Tibial artery (tissue), 4 donors: ENCODE measurements around the gene SNCAIP.
A peak's percentile ranks its signal among the peaks of the same experiment; 100 is the strongest.

Experiments used
- DNase-seq, 2 donors: peaks; one replicate each; pipeline ENCODE4 v3.0.0-alpha.2; 2019
- H3K27ac ChIP-seq, 2 donors: fragments of 200-600 bp; sonication (generic) in 1 of 2; 1 replicate in 1 of 2; 2 replicates in 1 of 2; pipeline ENCODE4 v1.5.1; 2018 to 2019; ENCODE audit warnings: mild to moderate bottlenecking in 1 of 2
- H3K27me3 ChIP-seq, 2 donors: fragments of 200-600 bp; sonication (generic) in 1 of 2; one replicate each; pipeline versions ENCODE4 v1.5.1 to v1.6.0; 2016 to 2019
- H3K36me3 ChIP-seq, 3 donors: fragments of 200-600 bp; sonication (generic) in 2 of 3; one replicate each; pipeline ENCODE4 v1.5.1; 2016 to 2019; ENCODE audit warnings: mild to moderate bottlenecking in 2 of 3
- H3K4me1 ChIP-seq, 4 donors: fragments of 200-600 bp; sonication (generic) in 2 of 4; 1 replicate in 3 of 4; 2 replicates in 1 of 4; pipeline ENCODE4 v1.5.1; 2016 to 2019
- H3K4me3 ChIP-seq, 2 donors: fragments of 200-600 bp; sonication (generic) in 1 of 2; 1 replicate in 1 of 2; 2 replicates in 1 of 2; pipeline ENCODE4 v1.5.1; 2018 to 2019; ENCODE audit warnings: mild to moderate bottlenecking in 2 of 2
- H3K9me3 ChIP-seq, 3 donors: fragments of 200-600 bp; sonication (generic) in 1 of 3; one replicate each; pipeline ENCODE4 v1.5.1; 2016 to 2019
- intact Hi-C: fragments of 100-400 bp; cut with DNase I; formaldehyde crosslinking; loops from one replicate; pipeline ENCODE4 v1.15.0; 2023; ENCODE audit warnings: low total_unique reads
- TF ChIP-seq, protein P1 (sequence below), 2 experiments: fragments of 200-600 bp in 1 of 2; fragments of 450-650 bp in 1 of 2; IDR thresholded peaks; one replicate each; pipeline ENCODE4 v1.5.1; 2017 to 2019; ENCODE audit warnings: antibody characterized with exemption in 2 of 2, mild to moderate bottlenecking in 1 of 2, moderate library complexity in 1 of 2

SNCAIP gene

DNA sequence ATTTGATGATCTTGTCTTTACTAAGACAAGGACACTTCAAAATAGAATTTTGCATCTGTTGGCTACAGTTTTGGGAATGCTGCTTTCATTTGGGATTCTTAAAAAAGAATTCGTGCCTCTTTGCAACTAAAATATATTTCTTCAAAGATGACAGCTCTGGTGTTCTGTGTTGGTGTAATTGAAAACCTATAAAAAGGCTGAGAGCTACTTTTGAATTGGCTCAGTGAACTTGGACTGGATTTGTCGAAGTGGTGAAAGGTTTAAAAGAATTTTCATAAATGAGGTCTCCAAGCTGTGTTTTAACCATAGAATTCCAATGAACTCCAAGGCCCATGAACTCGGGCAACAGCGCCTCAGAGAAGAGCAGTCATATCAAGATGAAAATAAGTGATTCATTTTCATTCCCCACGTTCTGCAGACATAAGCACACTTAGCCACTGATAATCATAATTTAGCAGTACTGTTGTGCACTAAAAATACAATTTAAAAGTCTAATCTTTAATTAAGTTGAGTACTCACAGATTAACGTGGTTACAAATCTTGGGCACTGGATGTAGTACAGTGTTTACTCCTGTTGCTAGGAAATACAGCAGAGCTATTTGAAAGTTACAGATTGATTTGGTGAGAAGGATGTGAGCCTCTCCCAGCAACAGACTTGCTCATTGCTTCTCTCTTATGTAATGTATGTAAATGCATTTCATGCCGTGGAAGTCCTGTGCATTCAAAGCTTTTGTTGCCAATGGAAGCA lies 10.9 kb downstream of the SNCAIP start:
- Histone ChIP-seq H3K36me3 (no peaks in the 10 kb centered on the region), H3K27ac (peak overlapping the region; percentile 18 to 24), H3K9me3 (no peaks in the 10 kb centered on the region), H3K4me1 (peaks cover 0 to 18% (median 5%) of the 10 kb centered on the region in 4 donors), H3K4me3 (no peak overlapping the region), H3K27me3 (no peaks in the 10 kb centered on the region)
- intact Hi-C loops: no loop called here
- DNase-seq: no peak
- TF ChIP-seq, protein P1, sequence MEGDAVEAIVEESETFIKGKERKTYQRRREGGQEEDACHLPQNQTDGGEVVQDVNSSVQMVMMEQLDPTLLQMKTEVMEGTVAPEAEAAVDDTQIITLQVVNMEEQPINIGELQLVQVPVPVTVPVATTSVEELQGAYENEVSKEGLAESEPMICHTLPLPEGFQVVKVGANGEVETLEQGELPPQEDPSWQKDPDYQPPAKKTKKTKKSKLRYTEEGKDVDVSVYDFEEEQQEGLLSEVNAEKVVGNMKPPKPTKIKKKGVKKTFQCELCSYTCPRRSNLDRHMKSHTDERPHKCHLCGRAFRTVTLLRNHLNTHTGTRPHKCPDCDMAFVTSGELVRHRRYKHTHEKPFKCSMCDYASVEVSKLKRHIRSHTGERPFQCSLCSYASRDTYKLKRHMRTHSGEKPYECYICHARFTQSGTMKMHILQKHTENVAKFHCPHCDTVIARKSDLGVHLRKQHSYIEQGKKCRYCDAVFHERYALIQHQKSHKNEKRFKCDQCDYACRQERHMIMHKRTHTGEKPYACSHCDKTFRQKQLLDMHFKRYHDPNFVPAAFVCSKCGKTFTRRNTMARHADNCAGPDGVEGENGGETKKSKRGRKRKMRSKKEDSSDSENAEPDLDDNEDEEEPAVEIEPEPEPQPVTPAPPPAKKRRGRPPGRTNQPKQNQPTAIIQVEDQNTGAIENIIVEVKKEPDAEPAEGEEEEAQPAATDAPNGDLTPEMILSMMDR (IDR thresholded peaks at IDR 0.05): no peak

DNA sequence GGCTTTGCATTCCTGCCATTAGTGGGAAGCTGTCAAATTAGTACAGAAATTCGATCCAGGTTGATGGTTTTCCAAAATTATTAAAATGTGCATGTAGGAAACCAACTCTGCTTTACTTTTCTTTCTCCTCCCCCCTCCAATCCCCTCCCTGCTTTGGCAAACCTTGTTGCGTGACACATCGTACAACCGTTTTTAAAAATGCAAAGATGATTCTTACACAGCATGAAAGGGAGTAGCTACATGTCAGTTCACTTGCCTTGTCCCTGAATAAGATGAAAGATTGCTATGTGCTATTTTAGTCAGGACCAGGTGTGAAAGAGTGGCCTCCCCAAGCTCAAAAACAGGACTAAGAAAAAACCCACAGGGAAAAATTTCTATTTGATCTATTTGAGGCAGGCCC lies 11.7 kb downstream of the SNCAIP start:
- no peaks in the 10 kb centered on the region for H3K36me3 ChIP-seq
- H3K27me3 ChIP-seq: no peaks in the 10 kb centered on the region
- TF ChIP-seq, protein P1 (IDR thresholded peaks at IDR 0.05): no peak
- peaks cover 0 to 18% (median 5%) of the 10 kb centered on the region in 4 donors for H3K4me1 ChIP-seq
- intact Hi-C loops: no loop called here
- DNase-seq: no peak
- no peak overlapping the region for H3K4me3 ChIP-seq
- H3K27ac ChIP-seq: no peak overlapping the region
- H3K9me3 ChIP-seq: no peaks in the 10 kb centered on the region

DNA sequence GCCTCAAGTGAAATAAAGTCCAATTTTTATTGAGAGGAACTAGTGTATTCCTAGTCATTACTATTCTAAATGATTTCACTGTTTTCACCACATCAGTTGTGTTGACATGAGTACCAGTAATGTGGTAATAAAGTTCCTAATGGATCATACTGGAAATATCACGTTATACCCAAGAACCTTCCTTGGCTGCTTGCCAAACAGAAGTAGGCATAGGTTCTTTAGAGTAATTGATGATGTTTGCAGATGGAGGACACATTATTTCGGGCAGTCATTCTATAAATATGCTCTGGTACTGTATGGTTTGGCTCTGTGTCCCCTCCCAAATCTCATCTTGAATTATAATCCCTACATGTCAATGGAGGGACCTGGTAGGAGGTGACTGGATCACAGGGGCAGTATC lies 15.1 kb downstream of the SNCAIP start:
- peaks cover 0 to 18% (median 5%) of the 10 kb centered on the region in 4 donors for H3K4me1 ChIP-seq
- no peaks in the 10 kb centered on the region for H3K27me3 ChIP-seq
- H3K36me3 ChIP-seq: no peaks in the 10 kb centered on the region
- TF ChIP-seq, protein P1 (IDR thresholded peaks at IDR 0.05): no peak
- no peak for DNase-seq
- intact Hi-C loops: no loop called here
- no peak overlapping the region for H3K27ac ChIP-seq
- no peak overlapping the region for H3K4me3 ChIP-seq
- H3K9me3 ChIP-seq: no peaks in the 10 kb centered on the region

DNA sequence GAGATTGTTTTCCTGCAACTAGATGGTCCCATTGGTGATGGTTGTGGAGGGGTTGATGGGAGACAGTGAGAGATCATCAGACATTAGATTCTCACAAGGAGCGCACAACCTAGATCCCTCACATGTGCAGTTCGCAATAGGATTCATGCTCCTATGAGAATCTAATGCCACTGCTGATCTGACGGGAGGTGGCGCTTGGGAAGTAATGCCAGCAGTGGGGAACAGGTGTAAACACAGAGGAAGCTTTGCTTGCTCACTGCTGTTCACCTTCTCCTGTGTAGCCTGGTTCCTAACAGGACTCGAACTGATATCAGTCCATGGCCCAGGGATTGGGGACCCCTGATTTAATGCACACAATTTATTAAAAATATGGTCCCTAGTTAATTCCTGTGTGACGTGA lies 18.8 kb downstream of the SNCAIP start:
- H3K36me3 ChIP-seq: no peaks in the 10 kb centered on the region
- no peak overlapping the region for H3K4me3 ChIP-seq
- no peaks in the 10 kb centered on the region for H3K9me3 ChIP-seq
- no peaks in the 10 kb centered on the region for H3K27me3 ChIP-seq
- intact Hi-C loops: no loop called here
- no peak overlapping the region for H3K27ac ChIP-seq
- DNase-seq: no peak
- no peaks in the 10 kb centered on the region for H3K4me1 ChIP-seq
- TF ChIP-seq, protein P1 (IDR thresholded peaks at IDR 0.05): no peak

GRCh38 chr5:122332599-122333555 lies 20.8 kb downstream of the SNCAIP start:
- Histone ChIP-seq H3K27ac (no peak overlapping the region), H3K4me1 (no peaks in the 10 kb centered on the region), H3K4me3 (no peak overlapping the region), H3K36me3 (no peaks in the 10 kb centered on the region), H3K9me3 (no peaks in the 10 kb centered on the region), H3K27me3 (no peaks in the 10 kb centered on the region)
- TF ChIP-seq, protein P1 (IDR thresholded peaks at IDR 0.05): no peak
- intact Hi-C loops: no loop called here
- no peak for DNase-seq
